ENCODE results near the gene RND2. TPM values are rescaled to one million over a fixed set of nuclear protein-coding genes. Genes with fewer than 3 reads are reported as not detected.

RND2 gene
- total RNA-seq, 4 donors from 2014 or later = 0.30 to 0.76 (median 0.53) TPM; not detected in 1

GRCh38 chr17:43039646-43040045 lies 14.6 kb downstream of the RND2 start:
- TF ChIP-seq CTCF (IDR thresholded peaks at IDR 0.05) (no peak), POLR2A (IDR thresholded peaks at IDR 0.05) (no peak)
- no peak overlapping the region for H3K4me3 ChIP-seq
- intact Hi-C loops (cut with DNase I) = no loop called here
- H3K4me1 ChIP-seq = no peaks in the 10 kb centered on the region
- H3K27me3 ChIP-seq = no peaks in the 10 kb centered on the region
- WGBS, 2 donors = 84 to 100% methylated on average over 1 to 2 of the region's 2 CpGs
- no peak for DNase-seq
- H3K9me3 ChIP-seq = no peaks in the 10 kb centered on the region
- no peaks in the 10 kb centered on the region for H3K36me3 ChIP-seq
- H3K27ac ChIP-seq = no peak overlapping the region

- H3K4me1 ChIP-seq = no peaks in the 10 kb centered on the region
- no peak for DNase-seq
- no peak overlapping the region for H3K27ac ChIP-seq
- no peaks in the 10 kb centered on the region for H3K27me3 ChIP-seq
- H3K9me3 ChIP-seq = no peaks in the 10 kb centered on the region
- no peak overlapping the region for H3K4me3 ChIP-seq
- TF ChIP-seq CTCF (IDR thresholded peaks at IDR 0.05) (no peak), POLR2A (IDR thresholded peaks at IDR 0.05) (no peak)
- WGBS, 2 donors = 84 to 87% methylated on average over 2 of the region's 2 CpGs
- peaks cover 0 to 6% (median 0%) of the 10 kb centered on the region in 3 donors for H3K36me3 ChIP-seq
- intact Hi-C loops (cut with DNase I) = no loop called here
Observed at GRCh38 chr17:43040655-43041054, 15.6 kb downstream of the RND2 start.

GRCh38 chr17:43042025-43042628 lies 17.1 kb downstream of the RND2 start:
- intact Hi-C loops (cut with DNase I) = no loop called here
- no peak overlapping the region for H3K27ac ChIP-seq
- TF ChIP-seq POLR2A (IDR thresholded peaks at IDR 0.05) (no peak), CTCF (IDR thresholded peaks at IDR 0.05) (no peak)
- 74 to 84% methylated on average over 5 of the region's 5 CpGs for WGBS, 2 donors
- H3K36me3 ChIP-seq = peaks cover 0 to 6% (median 0%) of the 10 kb centered on the region in 3 donors
- no peaks in the 10 kb centered on the region for H3K27me3 ChIP-seq
- no peak for DNase-seq
- no peaks in the 10 kb centered on the region for H3K9me3 ChIP-seq
- H3K4me3 ChIP-seq = no peak overlapping the region
- H3K4me1 ChIP-seq = no peaks in the 10 kb centered on the region

- TF ChIP-seq CTCF (IDR thresholded peaks at IDR 0.05) (no peak), POLR2A (IDR thresholded peaks at IDR 0.05) (no peak)
- intact Hi-C loops (cut with DNase I) = no loop called here
- DNase-seq = no peak
- H3K27ac ChIP-seq = no peak overlapping the region
- H3K36me3 ChIP-seq = peaks cover 0 to 6% (median 0%) of the 10 kb centered on the region in 3 donors
- H3K4me1 ChIP-seq = no peaks in the 10 kb centered on the region
- H3K4me3 ChIP-seq = no peak overlapping the region
- no peaks in the 10 kb centered on the region for H3K9me3 ChIP-seq
- no peaks in the 10 kb centered on the region for H3K27me3 ChIP-seq
Observed at GRCh38 chr17:43043307-43043706, 18.3 kb downstream of the RND2 start.

- 86 to 93% methylated on average over 4 of the region's 4 CpGs for WGBS, 2 donors
- Histone ChIP-seq H3K27me3 (no peaks in the 10 kb centered on the region), H3K36me3 (peaks cover 0 to 10% (median 0%) of the 10 kb centered on the region in 3 donors), H3K9me3 (no peaks in the 10 kb centered on the region), H3K4me1 (no peaks in the 10 kb centered on the region), H3K4me3 (no peak overlapping the region), H3K27ac (no peak overlapping the region)
- intact Hi-C loops (cut with DNase I) = no loop called here
- no peak for DNase-seq
- TF ChIP-seq POLR2A (IDR thresholded peaks at IDR 0.05) = no peak
- no peak for TF ChIP-seq CTCF (IDR thresholded peaks at IDR 0.05)
Observed at GRCh38 chr17:43044024-43044423, 19.0 kb downstream of the RND2 start.

Measured in esophagus squamous epithelium (tissue), 5 donors.